Gastroesophageal sphincter (tissue), 3 donors: Measurements from ENCODE around the gene CACNA2D3.

Experiments used
- POLR2A ChIP-seq, 2 donors: fragments of 450-650 bp; IDR thresholded peaks; one replicate each; pipeline ENCODE4 v1.6.1; 2017; ENCODE audit warnings: antibody characterized with exemption in 2 of 2, mild to moderate bottlenecking in 2 of 2, moderate library complexity in 1 of 2
- POLR2AphosphoS5 ChIP-seq: sonication (generic); formaldehyde crosslinking; IDR thresholded peaks from one replicate; pipeline ENCODE4 v1.6.1; 2017; ENCODE audit warnings: antibody characterized with exemption
- TF ChIP-seq, protein P1 (sequence below), 4 experiments: fragments of 200-600 bp in 2 of 4; fragments of 450-650 bp in 2 of 4; sonication (generic) in 1 of 4; IDR thresholded peaks; one replicate each; pipeline ENCODE4 v1.5.1; 2017 to 2019; ENCODE audit warnings: antibody characterized with exemption in 4 of 4, mild to moderate bottlenecking in 2 of 4, moderate library complexity in 2 of 4

DNA sequence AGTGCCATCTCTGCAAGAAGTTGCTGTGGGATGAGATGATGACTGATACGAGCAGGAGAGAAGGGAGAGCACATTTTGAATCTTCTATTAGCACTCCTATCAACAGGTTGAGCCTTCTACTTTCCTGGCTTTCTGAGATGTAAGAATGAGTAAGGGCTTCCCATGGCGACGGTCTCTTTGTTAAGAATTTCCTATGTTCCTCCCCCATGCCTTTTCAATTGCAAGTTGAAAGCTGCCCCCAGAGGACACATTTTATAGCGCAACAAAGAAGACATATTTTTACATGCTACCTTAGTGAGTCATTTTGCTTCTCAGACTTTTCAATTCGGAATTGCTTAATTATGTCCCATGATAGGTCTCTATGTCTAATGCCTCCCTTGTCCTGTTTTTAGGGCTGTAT, 876.8 kb downstream of the CACNA2D3 start:
- TF ChIP-seq, protein P1, sequence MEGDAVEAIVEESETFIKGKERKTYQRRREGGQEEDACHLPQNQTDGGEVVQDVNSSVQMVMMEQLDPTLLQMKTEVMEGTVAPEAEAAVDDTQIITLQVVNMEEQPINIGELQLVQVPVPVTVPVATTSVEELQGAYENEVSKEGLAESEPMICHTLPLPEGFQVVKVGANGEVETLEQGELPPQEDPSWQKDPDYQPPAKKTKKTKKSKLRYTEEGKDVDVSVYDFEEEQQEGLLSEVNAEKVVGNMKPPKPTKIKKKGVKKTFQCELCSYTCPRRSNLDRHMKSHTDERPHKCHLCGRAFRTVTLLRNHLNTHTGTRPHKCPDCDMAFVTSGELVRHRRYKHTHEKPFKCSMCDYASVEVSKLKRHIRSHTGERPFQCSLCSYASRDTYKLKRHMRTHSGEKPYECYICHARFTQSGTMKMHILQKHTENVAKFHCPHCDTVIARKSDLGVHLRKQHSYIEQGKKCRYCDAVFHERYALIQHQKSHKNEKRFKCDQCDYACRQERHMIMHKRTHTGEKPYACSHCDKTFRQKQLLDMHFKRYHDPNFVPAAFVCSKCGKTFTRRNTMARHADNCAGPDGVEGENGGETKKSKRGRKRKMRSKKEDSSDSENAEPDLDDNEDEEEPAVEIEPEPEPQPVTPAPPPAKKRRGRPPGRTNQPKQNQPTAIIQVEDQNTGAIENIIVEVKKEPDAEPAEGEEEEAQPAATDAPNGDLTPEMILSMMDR (IDR thresholded peaks at IDR 0.05) = no peak
- no peak for TF ChIP-seq POLR2AphosphoS5
- no peak for TF ChIP-seq POLR2A (IDR thresholded peaks at IDR 0.05)
